LNCaP clone FGC (cell line): Measurements from ENCODE around the gene LDB3.

Source experiments
- DNase-seq: peaks from one replicate; pipeline ENCODE4 v3.0.0-alpha.2; 2011; ENCODE audit warnings: low read depth
- H3K4me3 ChIP-seq: 2 replicates; pipeline ENCODE4 v1.5.1; 2011; ENCODE audit warnings: mild to moderate bottlenecking, low read depth, low read length, control low read depth
- TF ChIP-seq, protein P1 (sequence below): IDR thresholded peaks from 2 replicates; pipeline ENCODE4 v1.5.1; 2012; ENCODE audit warnings: mild to moderate bottlenecking; ENCODE audit not compliant: control insufficient read depth, insufficient read depth; ENCODE audit errors: extremely low read depth

Gene LDB3

DNA sequence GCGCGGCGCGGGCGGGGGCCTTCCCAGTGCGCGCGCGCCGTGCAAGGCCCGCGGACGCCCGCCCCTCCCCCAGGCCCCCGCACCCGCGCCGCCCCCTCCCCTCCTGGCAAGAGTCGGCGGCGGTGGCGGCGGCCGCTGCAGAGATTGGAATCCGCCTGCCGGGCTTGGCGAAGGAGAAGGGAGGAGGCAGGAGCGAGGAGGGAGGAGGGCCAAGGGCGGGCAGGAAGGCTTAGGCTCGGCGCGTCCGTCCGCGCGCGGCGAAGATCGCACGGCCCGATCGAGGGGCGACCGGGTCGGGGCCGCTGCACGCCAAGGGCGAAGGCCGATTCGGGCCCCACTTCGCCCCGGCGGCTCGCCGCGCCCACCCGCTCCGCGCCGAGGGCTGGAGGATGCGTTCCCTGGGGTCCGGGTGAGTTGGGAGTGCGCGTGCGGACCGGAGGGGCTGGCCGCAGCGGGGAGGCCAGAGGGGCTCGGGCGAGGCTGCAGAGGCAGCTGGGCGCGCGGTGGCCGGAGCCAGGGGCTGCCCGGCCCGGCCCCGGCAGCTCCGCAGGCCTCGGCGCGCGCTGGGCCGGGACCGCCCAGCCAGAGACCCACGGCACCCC lies 88.3 kb downstream of the LDB3 start, which contains the start of gene BMPR1A:
Gene BMPR1A, plus strand, starts transcription at position 109 of the 602 bp plus-strand sequence. CDS start 119,400 bp downstream, outside the sequence.
- peak within 1 kb of the TSS; percentile 69 for H3K4me3 ChIP-seq
- TF ChIP-seq, protein P1, sequence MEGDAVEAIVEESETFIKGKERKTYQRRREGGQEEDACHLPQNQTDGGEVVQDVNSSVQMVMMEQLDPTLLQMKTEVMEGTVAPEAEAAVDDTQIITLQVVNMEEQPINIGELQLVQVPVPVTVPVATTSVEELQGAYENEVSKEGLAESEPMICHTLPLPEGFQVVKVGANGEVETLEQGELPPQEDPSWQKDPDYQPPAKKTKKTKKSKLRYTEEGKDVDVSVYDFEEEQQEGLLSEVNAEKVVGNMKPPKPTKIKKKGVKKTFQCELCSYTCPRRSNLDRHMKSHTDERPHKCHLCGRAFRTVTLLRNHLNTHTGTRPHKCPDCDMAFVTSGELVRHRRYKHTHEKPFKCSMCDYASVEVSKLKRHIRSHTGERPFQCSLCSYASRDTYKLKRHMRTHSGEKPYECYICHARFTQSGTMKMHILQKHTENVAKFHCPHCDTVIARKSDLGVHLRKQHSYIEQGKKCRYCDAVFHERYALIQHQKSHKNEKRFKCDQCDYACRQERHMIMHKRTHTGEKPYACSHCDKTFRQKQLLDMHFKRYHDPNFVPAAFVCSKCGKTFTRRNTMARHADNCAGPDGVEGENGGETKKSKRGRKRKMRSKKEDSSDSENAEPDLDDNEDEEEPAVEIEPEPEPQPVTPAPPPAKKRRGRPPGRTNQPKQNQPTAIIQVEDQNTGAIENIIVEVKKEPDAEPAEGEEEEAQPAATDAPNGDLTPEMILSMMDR, result no peak
- DNase-seq, result no peak

DNA sequence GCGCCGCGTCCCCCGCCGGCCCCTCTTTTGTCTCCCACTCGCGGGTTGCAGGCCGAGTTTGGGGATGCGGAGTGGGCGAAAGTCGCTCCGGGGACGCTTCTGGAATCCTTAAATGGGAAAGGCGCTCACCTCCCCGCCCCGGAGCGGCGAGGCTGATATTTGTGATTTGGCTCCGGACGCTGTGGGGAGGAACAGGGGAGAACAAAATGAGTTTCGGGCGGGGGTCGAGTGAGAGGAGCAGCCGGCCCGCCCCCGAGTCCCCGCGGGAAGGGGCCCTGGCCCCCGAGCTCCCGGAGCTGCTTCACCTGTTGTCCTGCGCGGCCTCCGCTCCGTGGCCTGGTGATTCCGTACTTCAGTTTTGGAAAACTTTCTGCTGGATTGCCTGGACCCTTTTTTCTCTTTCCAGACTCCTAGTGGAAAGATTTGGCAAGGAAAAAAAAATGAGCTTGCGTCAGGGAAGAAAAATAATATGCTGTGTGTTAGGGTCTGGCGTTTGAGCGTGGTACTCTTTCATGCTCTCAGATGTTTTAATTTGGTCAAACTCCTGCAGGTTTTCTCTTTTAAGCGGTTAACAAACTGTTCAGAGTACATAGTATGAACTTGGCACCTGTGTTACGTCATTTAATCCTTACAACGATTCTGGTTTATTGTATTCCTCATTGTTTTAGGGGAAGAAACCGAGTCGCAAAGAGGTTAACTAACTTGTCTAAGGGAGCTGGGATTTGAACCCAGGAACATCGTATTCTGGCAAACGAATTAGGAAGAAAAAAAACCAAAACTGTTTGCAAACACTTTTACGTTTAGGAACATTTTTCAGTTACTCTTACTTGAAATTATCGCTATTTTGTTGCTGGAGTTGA lies 89.0 kb downstream of the LDB3 start:
- TF ChIP-seq, protein P1, result no peak
- H3K4me3 ChIP-seq, result peak overlapping the region; percentile 66
- DNase-seq, result no peak

DNA sequence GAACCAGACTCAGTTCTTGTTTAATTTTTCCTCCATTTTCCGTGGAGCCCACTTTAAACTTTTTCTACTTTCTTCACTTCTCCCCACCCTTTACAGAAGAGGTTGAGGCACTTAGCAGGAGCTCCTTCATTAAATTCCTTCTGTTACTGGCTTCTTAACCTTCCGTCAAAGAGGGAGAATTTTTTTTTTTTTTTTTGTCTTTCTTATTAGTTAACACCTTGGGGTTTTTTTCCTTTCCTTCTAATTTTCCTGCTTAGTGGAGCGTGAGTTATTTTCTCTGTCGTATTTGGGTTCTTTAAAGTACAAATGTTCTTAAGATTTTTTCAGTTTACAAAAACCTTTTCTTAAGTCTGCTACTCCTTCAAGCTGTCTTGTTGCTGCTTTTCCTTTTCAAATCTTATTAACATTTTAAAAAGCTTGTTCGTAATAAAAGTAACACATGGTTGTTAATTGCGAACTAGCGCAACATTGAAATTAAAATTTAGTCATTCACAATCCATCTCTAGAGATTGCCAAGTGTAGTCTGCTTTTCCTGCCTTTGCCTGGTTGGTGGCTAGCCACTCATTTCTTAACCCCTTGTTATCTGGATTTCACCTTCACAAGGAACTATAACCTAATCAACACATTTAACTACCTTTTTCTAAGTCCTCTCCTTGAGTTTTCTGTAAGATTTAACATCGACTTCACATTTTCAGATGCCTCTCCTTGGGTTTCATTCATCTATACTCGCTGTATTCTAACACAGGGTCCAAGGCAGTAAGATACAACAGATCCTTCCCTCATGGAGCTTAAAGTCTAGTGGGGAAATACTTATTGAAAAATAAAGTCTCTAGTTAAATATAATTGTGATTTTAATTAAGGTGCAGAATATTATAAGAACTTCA lies 90.1 kb downstream of the LDB3 start:
- TF ChIP-seq, protein P1, result no peak
- DNase-seq, result no peak
- peak overlapping the region; percentile 66 for H3K4me3 ChIP-seq

DNA sequence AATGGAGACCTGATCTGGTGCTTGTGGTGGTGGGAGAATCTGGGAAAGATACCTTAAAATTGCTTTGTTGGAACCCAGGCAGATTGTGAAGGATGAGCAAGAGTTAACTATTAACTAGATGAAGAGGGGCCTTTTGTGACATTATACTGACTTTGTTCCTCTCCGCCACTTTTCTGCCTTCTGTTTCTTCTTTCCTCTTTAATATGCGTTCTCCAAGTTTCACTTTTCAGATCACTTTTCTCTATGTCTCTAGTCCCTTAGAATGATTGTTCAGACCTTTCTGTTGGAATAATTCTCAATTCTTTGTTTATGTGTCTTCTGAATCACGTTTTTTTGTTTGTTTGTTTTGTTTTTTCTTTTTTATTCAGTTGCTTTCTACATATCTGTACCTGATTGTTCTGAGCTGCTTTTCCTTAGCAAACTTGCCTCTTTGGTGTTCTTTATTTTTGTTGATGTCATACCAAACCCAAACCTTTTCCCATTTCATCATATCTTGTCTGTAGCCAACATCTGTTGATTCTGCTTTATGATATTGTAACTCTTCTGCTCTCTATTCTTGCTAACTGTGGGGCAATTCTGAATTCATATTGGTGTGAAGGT lies 90.9 kb downstream of the LDB3 start:
- TF ChIP-seq, protein P1, result no peak
- H3K4me3 ChIP-seq, result no peak overlapping the region
- DNase-seq, result no peak

DNA sequence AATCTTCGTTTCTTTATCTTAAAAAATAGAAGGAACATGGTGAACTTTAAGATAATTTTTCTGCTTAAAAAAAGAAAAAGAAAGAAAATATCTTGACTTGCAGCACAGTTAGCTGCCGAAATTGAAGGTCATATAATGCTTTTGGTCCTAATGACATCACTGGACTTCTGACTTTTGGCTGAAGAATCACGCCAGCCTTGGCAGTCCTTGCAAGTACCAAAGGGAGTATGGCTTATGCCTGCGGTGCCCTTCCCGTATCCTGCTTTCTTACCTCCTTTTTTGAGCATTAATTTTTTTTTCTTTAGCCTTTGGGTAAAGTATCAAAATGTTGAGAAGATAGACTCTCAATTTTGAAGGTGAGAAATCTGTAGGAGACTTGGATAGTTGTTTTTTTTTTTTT lies 95.1 kb downstream of the LDB3 start:
- DNase-seq, result no peak
- TF ChIP-seq, protein P1, result no peak
- no peak overlapping the region for H3K4me3 ChIP-seq

DNA sequence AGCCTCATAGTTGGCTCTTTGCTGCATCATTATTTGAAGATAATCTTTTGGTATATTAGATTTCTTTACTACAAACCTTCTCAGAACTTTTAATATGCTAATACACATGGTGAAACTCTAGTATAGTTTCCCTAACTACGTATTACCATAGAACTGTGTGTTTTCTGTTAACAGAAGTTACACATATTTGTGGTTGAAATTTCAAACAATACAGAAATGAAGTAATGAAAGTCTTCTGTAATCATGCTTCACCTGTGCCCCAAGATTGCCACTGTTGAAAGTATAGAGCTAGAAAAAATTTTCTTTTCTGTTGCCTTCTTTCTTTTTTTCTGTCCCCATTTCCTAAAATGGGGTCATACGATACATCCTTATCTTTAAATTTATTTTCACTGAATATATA lies 97.2 kb downstream of the LDB3 start:
- H3K4me3 ChIP-seq, result no peak overlapping the region
- TF ChIP-seq, protein P1, result no peak
- no peak for DNase-seq
